Peyer's patch (tissue), 4 donors: Measurements from ENCODE around the gene GIMAP5.

Experiments used
- CTCF ChIP-seq, 6 experiments: fragments of 450-650 bp in 4 of 6; fragments of 200-600 bp in 2 of 6; sonication (generic) in 1 of 6; IDR thresholded peaks; one replicate each; pipeline ENCODE4 v1.5.1; 2017 to 2019; ENCODE audit warnings: antibody characterized with exemption in 6 of 6, mild to moderate bottlenecking in 3 of 6, moderate library complexity in 1 of 6
- POLR2A ChIP-seq, 2 donors: fragments of 450-650 bp; IDR thresholded peaks; one replicate each; pipeline ENCODE4 v1.5.1; 2017; ENCODE audit warnings: antibody characterized with exemption in 2 of 2, mild to moderate bottlenecking in 2 of 2, moderate library complexity in 2 of 2

- TF ChIP-seq CTCF (IDR thresholded peaks at IDR 0.05) = peak in 1 of 6 experiments; percentile 10
- no peak for TF ChIP-seq POLR2A (IDR thresholded peaks at IDR 0.05)
Observed at GRCh38 chr7:150787321-150788281, 50.4 kb downstream of the GIMAP5 start.
